Measurements from ENCODE around the gene DPM2. TPM values are rescaled to one million over a fixed set of nuclear protein-coding genes. Genes with fewer than 3 reads are reported as not detected.

DPM2 gene
- total RNA-seq, 1 experiment from 2014 or later: 56.1 TPM

DNA sequence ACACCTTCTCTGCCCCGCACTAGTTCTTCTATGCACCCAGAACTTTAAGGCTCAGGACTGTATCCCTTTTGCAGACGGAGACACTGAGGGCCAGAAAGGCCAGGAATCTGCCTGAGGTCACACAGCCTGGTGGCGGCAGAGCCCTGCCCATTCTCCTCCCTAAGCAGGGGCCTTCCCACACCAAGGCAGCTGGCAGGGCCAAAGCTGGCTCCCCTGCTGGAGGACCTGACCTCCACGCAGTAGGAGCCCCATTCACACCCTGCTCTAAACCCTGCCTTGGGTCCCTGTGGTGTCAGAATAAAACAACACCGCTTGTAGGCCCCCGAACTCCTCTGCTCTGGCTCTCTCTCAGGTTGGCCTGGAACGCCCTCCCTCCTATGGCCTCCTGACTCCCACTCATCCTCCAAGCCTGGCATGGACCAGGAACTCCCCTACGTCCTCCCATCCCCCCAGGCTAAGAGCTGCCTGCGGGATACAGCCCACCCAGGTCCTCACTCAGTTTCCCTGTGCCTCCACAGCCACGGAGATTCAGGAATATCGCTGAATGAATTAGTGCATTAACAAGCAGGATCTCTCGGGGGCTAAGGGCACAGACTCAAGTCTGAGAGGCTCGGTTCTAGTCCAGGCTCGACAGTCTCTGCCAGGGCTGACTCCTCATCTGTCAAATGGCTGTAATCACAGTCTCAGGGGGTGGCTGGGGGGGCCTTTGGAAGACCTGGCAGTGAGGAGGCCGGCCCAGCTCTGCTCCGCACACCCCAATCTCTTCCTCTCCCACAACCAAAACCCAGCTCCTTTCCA is 41.1 kb downstream of the DPM2 start:
- Mint-ChIP-seq H3K27ac (peak overlapping the region; percentile 57; the same call in 1 of the 2 replicates), H3K4me3 (peak overlapping the region; percentile 12), H3K36me3 (peaks cover 44% of the 10 kb centered on the region), H3K9me3 (peaks cover 6% of the 10 kb centered on the region; the same call in 1 of the 2 replicates), H3K27me3 (ENCODE audit: low read depth) (no peaks in the 10 kb centered on the region; the same call in 1 of the 2 replicates), H3K4me1 (peaks cover 21% of the 10 kb centered on the region)
- ChIA-PET CTCF (interaction anchor here (0.6 to 1.7 kb wide), 13 partner anchors 14 to 287 kb away, joined by 3 to 33 read pairs (median 4); partner anchors contain the start of genes ST6GALNAC4 and TOR2A), POLR2A (interaction anchor here (0.9 to 1.7 kb wide), 4 partner anchors 11 to 103 kb away, joined by 3 to 8 read pairs (median 4); partner anchors contain the start of genes PIP5KL1 and ST6GALNAC4)
- ATAC-seq (no peak), DNase-seq (ENCODE audit: low spot score) (no peak)
- TF ChIP-seq MXD4 (CRISPR knock-in tag; IDR thresholded peaks at IDR 0.05; ENCODE audit: borderline replicate concordance) (no peak), ZMAT4 (CRISPR knock-in tag; IDR thresholded peaks at IDR 0.05) (no peak), ZNF532 (CRISPR knock-in tag; IDR thresholded peaks at IDR 0.05; ENCODE audit: borderline replicate concordance) (no peak), PRRX2 (CRISPR knock-in tag; IDR thresholded peaks at IDR 0.05) (no peak), CDX4 (CRISPR knock-in tag; IDR thresholded peaks at IDR 0.05; ENCODE audit: borderline replicate concordance) (no peak), ARID4B (CRISPR knock-in tag; IDR thresholded peaks at IDR 0.05; ENCODE audit: borderline replicate concordance) (no peak), IRF2 (CRISPR knock-in tag; IDR thresholded peaks at IDR 0.05; ENCODE audit: borderline replicate concordance, low read depth) (no peak), SP1 (CRISPR knock-in tag; conservative IDR thresholded peaks at IDR 0.05) (no peak), ESRRA (CRISPR knock-in tag; IDR thresholded peaks at IDR 0.05; ENCODE audit: borderline replicate concordance) (no peak)
- TF ChIP-seq, protein P1, sequence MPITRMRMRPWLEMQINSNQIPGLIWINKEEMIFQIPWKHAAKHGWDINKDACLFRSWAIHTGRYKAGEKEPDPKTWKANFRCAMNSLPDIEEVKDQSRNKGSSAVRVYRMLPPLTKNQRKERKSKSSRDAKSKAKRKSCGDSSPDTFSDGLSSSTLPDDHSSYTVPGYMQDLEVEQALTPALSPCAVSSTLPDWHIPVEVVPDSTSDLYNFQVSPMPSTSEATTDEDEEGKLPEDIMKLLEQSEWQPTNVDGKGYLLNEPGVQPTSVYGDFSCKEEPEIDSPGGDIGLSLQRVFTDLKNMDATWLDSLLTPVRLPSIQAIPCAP (CRISPR knock-in tag; IDR thresholded peaks at IDR 0.05): no peak

DNA sequence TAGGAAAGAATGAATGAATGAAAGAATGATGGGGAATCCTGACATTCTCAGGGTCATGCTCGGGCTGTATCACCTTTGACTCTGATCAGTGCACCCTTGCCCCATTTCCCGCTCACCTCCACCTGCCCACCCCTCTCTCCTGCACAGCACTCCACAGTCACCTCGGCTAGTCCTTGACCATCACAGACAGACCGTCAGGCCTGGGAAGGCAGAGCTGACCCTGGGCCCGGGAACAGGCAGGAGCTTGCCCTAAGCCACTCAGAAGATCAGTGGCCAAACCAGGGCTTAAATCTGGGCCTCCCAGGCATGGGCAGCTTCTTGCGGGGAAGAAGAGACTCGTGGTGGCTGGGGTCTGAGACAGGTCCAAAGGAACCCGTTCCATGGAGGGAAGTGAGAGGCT is 41.8 kb downstream of the DPM2 start:
- peaks cover 50% of the 10 kb centered on the region for H3K36me3 Mint-ChIP-seq
- CTCF ChIA-PET: no interaction called here
- H3K4me1 Mint-ChIP-seq: peaks cover 18% of the 10 kb centered on the region
- TF ChIP-seq, protein P2, sequence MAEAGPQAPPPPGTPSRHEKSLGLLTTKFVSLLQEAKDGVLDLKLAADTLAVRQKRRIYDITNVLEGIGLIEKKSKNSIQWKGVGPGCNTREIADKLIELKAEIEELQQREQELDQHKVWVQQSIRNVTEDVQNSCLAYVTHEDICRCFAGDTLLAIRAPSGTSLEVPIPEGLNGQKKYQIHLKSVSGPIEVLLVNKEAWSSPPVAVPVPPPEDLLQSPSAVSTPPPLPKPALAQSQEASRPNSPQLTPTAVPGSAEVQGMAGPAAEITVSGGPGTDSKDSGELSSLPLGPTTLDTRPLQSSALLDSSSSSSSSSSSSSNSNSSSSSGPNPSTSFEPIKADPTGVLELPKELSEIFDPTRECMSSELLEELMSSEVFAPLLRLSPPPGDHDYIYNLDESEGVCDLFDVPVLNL (CRISPR knock-in tag; IDR thresholded peaks at IDR 0.05; ENCODE audit: borderline replicate concordance, low read depth): no peak
- TF ChIP-seq SOX15 (CRISPR knock-in tag; IDR thresholded peaks at IDR 0.05) (no peak), JAZF1 (CRISPR knock-in tag; IDR thresholded peaks at IDR 0.05) (no peak), NR1H2 (CRISPR knock-in tag; IDR thresholded peaks at IDR 0.05) (no peak), ZNF232 (CRISPR knock-in tag; IDR thresholded peaks at IDR 0.05) (no peak), SMAD4 (CRISPR knock-in tag; IDR thresholded peaks at IDR 0.05) (no peak), MYBL2 (CRISPR knock-in tag; IDR thresholded peaks at IDR 0.05) (no peak)
- TF ChIP-seq, protein P3, sequence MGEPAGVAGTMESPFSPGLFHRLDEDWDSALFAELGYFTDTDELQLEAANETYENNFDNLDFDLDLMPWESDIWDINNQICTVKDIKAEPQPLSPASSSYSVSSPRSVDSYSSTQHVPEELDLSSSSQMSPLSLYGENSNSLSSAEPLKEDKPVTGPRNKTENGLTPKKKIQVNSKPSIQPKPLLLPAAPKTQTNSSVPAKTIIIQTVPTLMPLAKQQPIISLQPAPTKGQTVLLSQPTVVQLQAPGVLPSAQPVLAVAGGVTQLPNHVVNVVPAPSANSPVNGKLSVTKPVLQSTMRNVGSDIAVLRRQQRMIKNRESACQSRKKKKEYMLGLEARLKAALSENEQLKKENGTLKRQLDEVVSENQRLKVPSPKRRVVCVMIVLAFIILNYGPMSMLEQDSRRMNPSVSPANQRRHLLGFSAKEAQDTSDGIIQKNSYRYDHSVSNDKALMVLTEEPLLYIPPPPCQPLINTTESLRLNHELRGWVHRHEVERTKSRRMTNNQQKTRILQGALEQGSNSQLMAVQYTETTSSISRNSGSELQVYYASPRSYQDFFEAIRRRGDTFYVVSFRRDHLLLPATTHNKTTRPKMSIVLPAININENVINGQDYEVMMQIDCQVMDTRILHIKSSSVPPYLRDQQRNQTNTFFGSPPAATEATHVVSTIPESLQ (CRISPR knock-in tag; IDR thresholded peaks at IDR 0.05): no peak

More for the DNA sequence above, 41.8 kb downstream of the DPM2 start:
- Mint-ChIP-seq H3K4me3 (no peak overlapping the region), H3K9me3 (peaks cover 6% of the 10 kb centered on the region; the same call in 1 of the 2 replicates), H3K27ac (no peak overlapping the region), H3K27me3 (ENCODE audit: low read depth) (no peaks in the 10 kb centered on the region; the same call in 1 of the 2 replicates)
- ATAC-seq (no peak), DNase-seq (ENCODE audit: low spot score) (no peak)
- POLR2A ChIA-PET: no interaction called here
